SU-DHL-6 (cell line): ENCODE data around the gene MYZAP.

Experiments used
- H2AFZ ChIP-seq: fragments of 200-600 bp; sonication (generic); 2 replicates; pipeline ENCODE4 v1.6.1; 2014; ENCODE audit warnings: low read depth, mild to moderate bottlenecking, moderate library complexity, mixed read lengths, antibody characterized with exemption, low read length; ENCODE audit not compliant: severe bottlenecking
- H3F3A ChIP-seq: fragments of 200-600 bp; shearing (Covaris generic); 2 replicates; pipeline ENCODE4 v1.6.0; 2016; ENCODE audit warnings: antibody characterized with exemption, mild to moderate bottlenecking; ENCODE audit not compliant: insufficient read depth
- H3K27ac ChIP-seq: fragments of 200-600 bp; sonication (generic); 2 replicates; pipeline ENCODE4 v1.5.1; 2016; ENCODE audit warnings: low read depth, mild to moderate bottlenecking, low read length, moderate library complexity, mixed read lengths
- H3K27me3 ChIP-seq: fragments of 200-600 bp; sonication (generic), shearing (Covaris generic); 2 replicates; pipeline ENCODE4 v1.6.0; 2014; ENCODE audit warnings: mild to moderate bottlenecking, low read length
- H3K36me3 ChIP-seq: fragments of 200-600 bp; sonication (generic); 2 replicates; pipeline ENCODE4 v1.6.1; 2014; ENCODE audit warnings: mild to moderate bottlenecking, low read length, mixed read lengths
- H3K4me2 ChIP-seq: fragments of 300-600, 200-600 bp; shearing (Covaris generic), sonication (generic); 2 replicates; pipeline ENCODE4 v1.6.0; 2014; ENCODE audit warnings: low read length, low read depth, mild to moderate bottlenecking; ENCODE audit not compliant: poor library complexity, severe bottlenecking
- H3K4me3 ChIP-seq: fragments of 200-600 bp; sonication (generic); 2 replicates; pipeline ENCODE4 v1.5.1; 2014; ENCODE audit warnings: antibody characterized with exemption, low read length, mild to moderate bottlenecking, mixed read lengths; ENCODE audit not compliant: insufficient read depth, poor library complexity, severe bottlenecking
- H3K79me2 ChIP-seq: fragments of 200-600 bp; sonication (generic); 2 replicates; pipeline ENCODE4 v1.6.1; 2014; ENCODE audit warnings: mild to moderate bottlenecking, low read length, moderate library complexity; ENCODE audit not compliant: insufficient read depth
- H3K9ac ChIP-seq: fragments of 200-600 bp; sonication (generic); 2 replicates; pipeline ENCODE4 v1.7.0; 2014; ENCODE audit warnings: mild to moderate bottlenecking, low read length
- H3K9me2 ChIP-seq: fragments of 200-600 bp; sonication (generic); replicated peaks from 2 replicates; pipeline ENCODE4 v1.6.1; 2014; ENCODE audit warnings: low read length; ENCODE audit not compliant: insufficient read depth
- H3K9me3 ChIP-seq: fragments of 200-600 bp; sonication (generic); 2 replicates; pipeline ENCODE4 v1.6.1; 2014; ENCODE audit warnings: low read length, mixed read lengths; ENCODE audit not compliant: insufficient read depth
- H4K20me1 ChIP-seq: fragments of 200-600 bp; sonication (generic); 2 replicates; pipeline ENCODE4 v1.6.1; 2014; ENCODE audit warnings: low read depth, mild to moderate bottlenecking, antibody characterized with exemption, low read length, moderate library complexity, mixed read lengths
- EZH2phosphoT487 ChIP-seq: fragments of 200-600 bp; sonication (generic), shearing (Covaris generic); conservative IDR thresholded peaks from 2 replicates; pipeline ENCODE4 v1.6.1; 2018; ENCODE audit warnings: mild to moderate bottlenecking, antibody characterized with exemption, low read length, moderate library complexity, mixed read lengths
- TF ChIP-seq, protein P1 (sequence below): fragments of 200-600 bp; sonication (generic); IDR thresholded peaks from one replicate; pipeline ENCODE4 v1.5.1; 2017; ENCODE audit warnings: antibody characterized with exemption, mild to moderate bottlenecking, low read length, moderate library complexity; ENCODE audit not compliant: insufficient read depth, poor library complexity, severe bottlenecking

MYZAP gene

DNA sequence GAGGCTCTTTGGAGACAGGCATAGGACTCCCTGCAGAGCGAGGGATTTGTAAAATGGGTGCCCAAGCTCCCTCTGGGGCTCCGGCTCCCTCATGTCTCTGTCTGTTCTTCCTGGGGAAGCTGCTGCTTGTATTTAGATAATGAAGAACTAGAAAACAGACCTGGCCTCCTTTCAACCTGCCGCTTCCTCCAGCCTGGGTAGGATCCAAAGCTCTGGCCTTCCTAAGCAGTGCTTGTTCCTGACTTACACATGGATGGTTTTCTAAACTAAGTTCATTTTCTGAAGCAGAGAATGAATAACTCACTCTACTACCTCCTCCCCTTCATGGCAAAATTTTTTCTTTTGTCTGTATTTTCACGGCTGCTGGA is 36.9 kb upstream of the MYZAP start:
- no peak overlapping the region for H3K27ac ChIP-seq
- H2AFZ ChIP-seq, result no peak overlapping the region
- no peaks in the 10 kb centered on the region for H3K79me2 ChIP-seq
- no peaks in the 10 kb centered on the region for H3K9me3 ChIP-seq
- TF ChIP-seq, protein P1, sequence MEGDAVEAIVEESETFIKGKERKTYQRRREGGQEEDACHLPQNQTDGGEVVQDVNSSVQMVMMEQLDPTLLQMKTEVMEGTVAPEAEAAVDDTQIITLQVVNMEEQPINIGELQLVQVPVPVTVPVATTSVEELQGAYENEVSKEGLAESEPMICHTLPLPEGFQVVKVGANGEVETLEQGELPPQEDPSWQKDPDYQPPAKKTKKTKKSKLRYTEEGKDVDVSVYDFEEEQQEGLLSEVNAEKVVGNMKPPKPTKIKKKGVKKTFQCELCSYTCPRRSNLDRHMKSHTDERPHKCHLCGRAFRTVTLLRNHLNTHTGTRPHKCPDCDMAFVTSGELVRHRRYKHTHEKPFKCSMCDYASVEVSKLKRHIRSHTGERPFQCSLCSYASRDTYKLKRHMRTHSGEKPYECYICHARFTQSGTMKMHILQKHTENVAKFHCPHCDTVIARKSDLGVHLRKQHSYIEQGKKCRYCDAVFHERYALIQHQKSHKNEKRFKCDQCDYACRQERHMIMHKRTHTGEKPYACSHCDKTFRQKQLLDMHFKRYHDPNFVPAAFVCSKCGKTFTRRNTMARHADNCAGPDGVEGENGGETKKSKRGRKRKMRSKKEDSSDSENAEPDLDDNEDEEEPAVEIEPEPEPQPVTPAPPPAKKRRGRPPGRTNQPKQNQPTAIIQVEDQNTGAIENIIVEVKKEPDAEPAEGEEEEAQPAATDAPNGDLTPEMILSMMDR, result no peak
- no peak for TF ChIP-seq EZH2phosphoT487
- no peaks in the 10 kb centered on the region for H3K9me2 ChIP-seq
- no peak overlapping the region for H3K4me3 ChIP-seq
- no peaks in the 10 kb centered on the region for H4K20me1 ChIP-seq
- no peaks in the 10 kb centered on the region for H3F3A ChIP-seq
- no peaks in the 10 kb centered on the region for H3K27me3 ChIP-seq
- no peak overlapping the region for H3K4me2 ChIP-seq
- no peaks in the 10 kb centered on the region for H3K36me3 ChIP-seq
- no peak overlapping the region for H3K9ac ChIP-seq

DNA sequence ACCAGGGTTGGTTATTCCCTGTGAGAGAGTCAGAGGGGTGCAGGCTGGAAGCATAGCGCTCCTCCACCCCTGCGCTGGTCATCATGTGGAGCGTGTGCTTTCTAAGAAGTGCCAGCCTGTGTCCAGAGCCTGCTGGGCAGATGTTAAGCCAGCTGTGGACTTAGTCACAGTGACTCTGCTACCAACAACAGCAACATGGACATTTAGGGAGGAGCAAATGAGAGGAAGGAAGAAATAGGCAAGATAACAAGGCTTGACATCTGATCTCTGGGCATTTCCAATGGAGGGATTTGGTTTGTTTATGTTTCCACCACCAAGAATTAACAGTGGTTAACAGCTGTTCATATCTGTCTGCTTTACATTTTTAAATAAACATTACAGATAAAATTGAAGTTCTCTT is 36.4 kb upstream of the MYZAP start:
- Histone ChIP-seq H3K36me3 (no peaks in the 10 kb centered on the region), H2AFZ (no peak overlapping the region), H3K4me3 (no peak overlapping the region), H3K9me2 (no peaks in the 10 kb centered on the region), H3K27me3 (no peaks in the 10 kb centered on the region), H3K9me3 (no peaks in the 10 kb centered on the region), H4K20me1 (no peaks in the 10 kb centered on the region), H3K79me2 (no peaks in the 10 kb centered on the region), H3K27ac (no peak overlapping the region), H3F3A (no peaks in the 10 kb centered on the region), H3K9ac (no peak overlapping the region), H3K4me2 (no peak overlapping the region)
- no peak for TF ChIP-seq EZH2phosphoT487
- TF ChIP-seq, protein P1, result no peak

DNA sequence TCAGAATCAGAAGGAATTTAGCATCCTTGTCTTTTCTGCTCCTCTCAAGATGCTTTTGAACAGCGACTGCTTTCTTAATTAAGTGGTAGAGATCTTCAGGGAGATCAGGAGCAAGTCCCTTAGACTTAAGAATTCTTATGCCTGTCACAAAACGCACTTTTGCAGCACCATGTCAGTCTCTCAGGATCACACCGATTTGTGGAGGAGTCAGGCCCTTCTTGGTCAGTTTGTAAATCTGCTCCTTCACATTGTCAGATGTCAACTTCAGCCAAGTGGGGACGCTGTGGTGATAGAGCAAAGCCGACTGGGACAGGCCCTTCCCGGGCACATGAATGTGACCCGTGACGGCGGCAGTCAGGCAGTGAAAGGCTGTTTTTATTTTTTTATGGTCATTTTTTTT is 35.7 kb upstream of the MYZAP start:
- H3K9me3 ChIP-seq, result no peaks in the 10 kb centered on the region
- H3K79me2 ChIP-seq, result no peaks in the 10 kb centered on the region
- H3K4me3 ChIP-seq, result no peak overlapping the region
- H2AFZ ChIP-seq, result no peak overlapping the region
- no peaks in the 10 kb centered on the region for H3K9me2 ChIP-seq
- TF ChIP-seq, protein P1, result no peak
- no peak for TF ChIP-seq EZH2phosphoT487
- no peaks in the 10 kb centered on the region for H3K36me3 ChIP-seq
- H3F3A ChIP-seq, result no peaks in the 10 kb centered on the region
- H4K20me1 ChIP-seq, result no peaks in the 10 kb centered on the region
- H3K27ac ChIP-seq, result no peak overlapping the region
- no peaks in the 10 kb centered on the region for H3K27me3 ChIP-seq
- no peak overlapping the region for H3K4me2 ChIP-seq
- H3K9ac ChIP-seq, result no peak overlapping the region

DNA sequence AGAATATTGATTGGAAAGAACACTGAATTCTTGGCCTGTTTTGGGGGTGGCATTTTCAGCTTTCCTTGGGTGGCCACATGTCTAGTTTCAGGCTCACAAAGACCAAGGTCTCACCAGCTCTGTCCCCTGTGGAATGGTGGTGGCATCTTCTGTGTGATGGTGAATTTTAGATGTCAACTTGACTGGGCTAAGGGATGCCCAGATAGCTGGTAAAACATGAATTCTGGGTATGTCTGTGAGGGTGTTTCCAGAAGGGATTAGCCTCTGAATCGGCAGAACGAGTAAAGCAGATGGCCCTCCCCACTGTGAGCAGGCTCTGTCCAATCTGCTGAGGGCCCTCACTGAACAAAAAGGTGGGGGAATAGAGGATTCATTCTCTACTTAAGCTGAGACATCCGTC is 34.4 kb upstream of the MYZAP start:
- no peak overlapping the region for H2AFZ ChIP-seq
- no peak overlapping the region for H3K4me3 ChIP-seq
- H3K9me3 ChIP-seq, result no peaks in the 10 kb centered on the region
- H3K4me2 ChIP-seq, result no peak overlapping the region
- no peaks in the 10 kb centered on the region for H3K9me2 ChIP-seq
- TF ChIP-seq EZH2phosphoT487, result no peak
- TF ChIP-seq, protein P1, result no peak
- no peak overlapping the region for H3K9ac ChIP-seq
- H3F3A ChIP-seq, result no peaks in the 10 kb centered on the region
- H3K36me3 ChIP-seq, result no peaks in the 10 kb centered on the region
- H4K20me1 ChIP-seq, result no peaks in the 10 kb centered on the region
- no peaks in the 10 kb centered on the region for H3K79me2 ChIP-seq
- H3K27ac ChIP-seq, result no peak overlapping the region
- no peaks in the 10 kb centered on the region for H3K27me3 ChIP-seq
